PC-9 (cell line): ENCODE measurements around the gene ZMAT1. TPM values are rescaled to one million over a fixed set of nuclear protein-coding genes. Genes with fewer than 3 reads are reported as not detected.

ENCODE experiments used
- BruUV-seq: library from RNA; stranded (reverse); fragments of 400-500 nt; replicated peaks from 2 replicates; lab custom pipeline; 2021; lab: Mats Ljungman, UMichigan
- CTCF ChIA-PET: fragments of 300-600 bp; sonication (Branson Sonifier 250); formaldehyde crosslinking; loops from one replicate; lab custom pipeline; 2022; ENCODE audit warnings: antibody characterized with exemption; lab: Charles Lee
- POLR2A ChIA-PET: fragments of 300-600 bp; sonication (Branson Sonifier 250); formaldehyde crosslinking; loops from one replicate; lab custom pipeline; 2022; ENCODE audit warnings: antibody characterized with exemption; ENCODE audit not compliant: unreplicated experiment; lab: Charles Lee
- DNase-seq, 2 experiments: peaks; one replicate each; pipeline versions ENCODE4 v3.0.0 to v3.0.0-alpha.2; 2015 to 2022; ENCODE audit warnings: mixed read lengths in 1 of 2
- H2AFZ ChIP-seq: fragments of 200-600 bp; sonication (generic); 2 replicates; pipeline ENCODE4 v1.8.1; 2017; ENCODE audit warnings: antibody characterized with exemption
- H3F3A ChIP-seq: fragments of 200-600 bp; sonication (generic); 2 replicates; pipeline ENCODE4 v1.8.1; 2017; ENCODE audit warnings: antibody characterized with exemption, mild to moderate bottlenecking, low read depth; ENCODE audit not compliant: insufficient read depth
- H3K27ac ChIP-seq: fragments of 200-600 bp; sonication (generic); 2 replicates; pipeline ENCODE4 v1.6.1; 2016; ENCODE audit warnings: mixed run types
- H3K27me3 ChIP-seq: fragments of 200-600 bp; sonication (generic); 2 replicates; pipeline ENCODE4 v1.6.1; 2016; ENCODE audit warnings: low read depth, mixed run types; ENCODE audit not compliant: insufficient read depth
- H3K36me3 ChIP-seq: fragments of 200-600 bp; sonication (generic); 2 replicates; pipeline ENCODE4 v1.6.1; 2016; ENCODE audit warnings: low read depth, mixed run types
- H3K4me1 ChIP-seq: fragments of 200-600 bp; sonication (generic); replicated peaks from 2 replicates; pipeline ENCODE4 v1.6.1; 2016; ENCODE audit warnings: mixed run types; ENCODE audit not compliant: insufficient read depth
- H3K4me2 ChIP-seq: fragments of 200-600 bp; sonication (generic); 2 replicates; pipeline ENCODE4 v1.6.1; 2017; ENCODE audit warnings: mixed run types
- H3K4me3 ChIP-seq: fragments of 200-600 bp; sonication (generic); 2 replicates; pipeline ENCODE4 v1.6.1; 2016; ENCODE audit warnings: mixed run types
- H3K79me2 ChIP-seq: fragments of 200-600 bp; sonication (generic); 2 replicates; pipeline ENCODE4 v1.6.1; 2017; ENCODE audit warnings: low read depth, mixed run types
- H3K9me2 ChIP-seq: fragments of 200-600 bp; sonication (generic); 2 replicates; pipeline ENCODE4 v1.8.1; 2017; ENCODE audit warnings: mild to moderate bottlenecking; ENCODE audit not compliant: insufficient read depth
- H3K9me3 ChIP-seq: fragments of 200-600 bp; sonication (generic); 2 replicates; pipeline ENCODE4 v1.8.1; 2016; ENCODE audit warnings: low read depth; ENCODE audit not compliant: insufficient read depth
- H4K20me1 ChIP-seq: fragments of 200-600 bp; sonication (generic); 2 replicates; pipeline ENCODE4 v1.8.1; 2017; ENCODE audit not compliant: insufficient read depth
- CTCF ChIP-seq: fragments of 200-600 bp; sonication (generic); conservative IDR thresholded peaks from 2 replicates; pipeline ENCODE4 v1.6.1; 2017; ENCODE audit warnings: mixed run types, antibody characterized with exemption, mild to moderate bottlenecking, moderate library complexity
- EZH2 ChIP-seq: fragments of 200-600 bp; sonication (generic); IDR thresholded peaks from 2 replicates; pipeline ENCODE4 v1.8.0; 2017; ENCODE audit warnings: antibody characterized with exemption, low read depth
- intact Hi-C: fragments of 100-400 bp; cut with micrococcal nuclease; formaldehyde crosslinking; loops from one replicate; pipeline ENCODE4 v1.10.0; 2022; ENCODE audit not compliant: unreplicated experiment
- total RNA-seq: library from RNA; stranded (reverse); gene quantifications from 2 replicates; pipeline ENCODE4 v1.2.3, GENCODE V29; 2021

Gene ZMAT1
- total RNA-seq, 1 experiment from 2014 or later, result not detected

GRCh38 chrX:101925733-101926132 is 6.1 kb downstream of the ZMAT1 start:
- no peak for DNase-seq
- Histone ChIP-seq H3K9me2 (no peaks in the 10 kb centered on the region), H3F3A (no peaks in the 10 kb centered on the region), H3K27ac (no peak overlapping the region), H3K36me3 (no peaks in the 10 kb centered on the region), H4K20me1 (no peaks in the 10 kb centered on the region), H2AFZ (no peak overlapping the region), H3K27me3 (no peaks in the 10 kb centered on the region), H3K79me2 (no peaks in the 10 kb centered on the region), H3K9me3 (no peaks in the 10 kb centered on the region), H3K4me1 (no peaks in the 10 kb centered on the region), H3K4me2 (no peak overlapping the region), H3K4me3 (no peak overlapping the region)
- CTCF ChIA-PET, result no interaction called here
- POLR2A ChIA-PET, result no interaction called here
- TF ChIP-seq EZH2 (no peak), CTCF (no peak)
- no TSS peak for BruUV-seq
- intact Hi-C loops, result no loop called here

GRCh38 chrX:101918751-101919150 is 13.1 kb downstream of the ZMAT1 start:
- Histone ChIP-seq H3K9me2 (no peaks in the 10 kb centered on the region), H3F3A (no peaks in the 10 kb centered on the region), H3K4me3 (no peak overlapping the region), H3K9me3 (no peaks in the 10 kb centered on the region), H3K36me3 (no peaks in the 10 kb centered on the region), H3K27me3 (no peaks in the 10 kb centered on the region), H2AFZ (no peak overlapping the region), H3K4me1 (no peaks in the 10 kb centered on the region), H3K27ac (no peak overlapping the region), H4K20me1 (no peaks in the 10 kb centered on the region), H3K79me2 (no peaks in the 10 kb centered on the region), H3K4me2 (no peak overlapping the region)
- TF ChIP-seq EZH2 (no peak), CTCF (no peak)
- intact Hi-C loops, result no loop called here
- POLR2A ChIA-PET, result interaction anchor here (0.6 kb wide), 1 partner anchor 24 kb away, joined by 3 read pairs; no protein-coding TSS in a partner anchor
- no TSS peak for BruUV-seq
- DNase-seq, result no peak
- CTCF ChIA-PET, result interaction anchor here (0.6 kb wide), 1 partner anchor 502 kb away, joined by 3 read pairs; no protein-coding TSS in a partner anchor

GRCh38 chrX:101906136-101906796 is 25.6 kb downstream of the ZMAT1 start:
- Histone ChIP-seq H3K27ac (no peak overlapping the region), H3K9me2 (no peaks in the 10 kb centered on the region), H4K20me1 (no peaks in the 10 kb centered on the region), H3K36me3 (no peaks in the 10 kb centered on the region), H2AFZ (no peak overlapping the region), H3K27me3 (no peaks in the 10 kb centered on the region), H3F3A (no peaks in the 10 kb centered on the region), H3K9me3 (no peaks in the 10 kb centered on the region), H3K79me2 (no peaks in the 10 kb centered on the region), H3K4me2 (no peak overlapping the region), H3K4me3 (no peak overlapping the region), H3K4me1 (no peaks in the 10 kb centered on the region)
- no peak for TF ChIP-seq EZH2
- no peak for TF ChIP-seq CTCF
- ChIA-PET CTCF (no interaction called here), POLR2A (no interaction called here)
- no TSS peak for BruUV-seq
- intact Hi-C loops, result no loop called here
- DNase-seq, result no peak
